K562 (cell line): ENCODE results near the gene CHST10. TPM values are rescaled to one million over a fixed set of nuclear protein-coding genes. Genes with fewer than 3 reads are reported as not detected.
A peak's percentile ranks its signal among the peaks of the same experiment; 100 is the strongest.

Source experiments
- CBX8 ChIP-seq: fragments of 200-600 bp; sonication (generic); IDR thresholded peaks from 2 replicates; pipeline ENCODE4 v1.6.1; 2012; ENCODE audit warnings: borderline replicate concordance, mixed run types, low read depth, mild to moderate bottlenecking, moderate library complexity, mixed read lengths, low read length, control low read depth, inconsistent platforms; ENCODE audit not compliant: poor library complexity, severe bottlenecking; ENCODE audit errors: extremely low read depth
- ETS2 ChIP-seq: IDR thresholded peaks from 2 replicates; pipeline ENCODE4 v1.6.1; 2016; ENCODE audit warnings: borderline replicate concordance, missing genetic modification characterization, mild to moderate bottlenecking, moderate library complexity, missing compliant biosample characterization; ENCODE audit not compliant: poor library complexity, severe bottlenecking
- POLR2G ChIP-seq: fragments of 200-400 bp; formaldehyde crosslinking; IDR thresholded peaks from 2 replicates; pipeline ENCODE4 v1.6.1; 2017; ENCODE audit warnings: low read depth, mild to moderate bottlenecking, antibody characterized with exemption, low read length, moderate library complexity
- PURB ChIP-seq: sonication (generic); formaldehyde crosslinking; IDR thresholded peaks from 2 replicates; pipeline ENCODE4 v1.9.0; 2021; ENCODE audit warnings: low read depth, mild to moderate bottlenecking, missing genetic modification reagents
- ZBTB1 ChIP-seq: sonication (generic); formaldehyde crosslinking; IDR thresholded peaks from 2 replicates; pipeline ENCODE4 v1.8.1; 2023; ENCODE audit warnings: missing genetic modification reagents, low read depth, mild to moderate bottlenecking, borderline replicate concordance
- polyA plus RNA-seq, 8 experiments: library from polyadenylated mRNA; depleted of rRNA in 4 of 8; stranded (reverse) in 5 of 8; unstranded in 3 of 8; fragments of >200 nt; fragmentation: Nextera tagmentation in 2 of 8; fragmentation: Illumina TruSeq in 1 of 8; extraction: Ambion mirVana in 2 of 8; extraction: Trizol in 1 of 8; gene quantifications; 2 replicates each; pipeline versions ENCODE4 v1.2.1 to v1.2.3, GENCODE V29; 2011 to 2014; ENCODE audit warnings: inconsistent platforms in 1 of 8, missing spikeins in 1 of 8
- total RNA-seq, 7 experiments: library from RNA; depleted of rRNA in 6 of 7; stranded (reverse); fragments of >200 nt in 6 of 7; fragmentation: Illumina TruSeq in 2 of 7; extraction: Trizol in 2 of 7; gene quantifications; 2 replicates each; pipeline versions ENCODE4 v1.2.1 to v1.2.3, GENCODE V29; 2011 to 2021; ENCODE audit warnings: low replicate concordance in 1 of 7
- TF ChIP-seq, protein P1 (sequence below), 2 experiments: fragments of 450-650 bp in 1 of 2; sonication (generic) in 1 of 2; formaldehyde crosslinking in 1 of 2; IDR thresholded peaks; 2 replicates each; pipeline versions ENCODE4 v1.7.1 to v1.9.0; 2016 to 2022; ENCODE audit warnings: inconsistent platforms in 1 of 2, mild to moderate bottlenecking in 1 of 2, missing genetic modification reagents in 1 of 2
- TF ChIP-seq, protein P2 (sequence below): fragments of 200-800 bp; sonication (Bioruptor generic); IDR thresholded peaks from 2 replicates; pipeline ENCODE4 v1.6.1; 2016; ENCODE audit warnings: missing genetic modification characterization, missing compliant biosample characterization

Gene CHST10
- total and polyA plus RNA-seq, 9 of the 15 experiments (the other 6 are each of a cell fraction or from before 2014, with no cell fraction given), result 1.3 to 30.9 (median 19.3) TPM

DNA sequence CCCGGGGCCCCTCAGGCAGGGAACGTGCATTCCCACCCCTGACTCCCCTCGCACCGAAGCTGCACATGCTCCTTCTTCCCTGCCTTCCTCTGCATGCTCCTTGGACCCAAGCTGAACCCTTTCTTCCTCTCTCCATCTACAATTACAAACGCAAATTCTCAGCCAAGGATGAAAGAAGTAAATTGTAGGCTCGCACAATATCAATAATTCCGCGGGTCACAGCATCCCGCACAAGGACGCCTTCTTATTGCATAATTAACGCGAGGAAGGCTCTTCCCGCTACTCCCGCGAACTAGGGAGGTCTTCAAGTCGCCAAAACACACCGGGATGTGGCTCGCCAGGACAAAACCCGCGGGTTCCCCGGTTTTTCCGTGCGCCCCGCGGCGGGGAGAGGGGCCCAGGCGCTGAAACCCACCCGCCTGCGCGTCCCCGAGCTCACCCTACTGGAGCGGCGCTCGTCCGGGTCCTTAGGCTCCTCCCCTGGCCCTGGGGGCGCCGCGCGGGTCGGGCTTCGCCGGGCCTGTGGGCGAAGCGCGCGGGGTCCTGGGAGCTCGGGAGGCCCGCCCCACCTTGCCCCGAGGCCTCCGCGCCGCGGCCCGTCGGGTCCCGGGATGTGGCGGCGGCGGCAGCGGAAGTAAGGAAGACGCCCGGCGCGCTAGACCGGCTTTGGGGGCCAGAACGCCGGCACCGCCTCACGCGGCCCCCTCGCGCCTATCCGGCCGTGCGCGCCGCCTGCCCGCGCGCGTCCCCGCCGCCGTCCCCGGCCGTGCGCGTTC is at the start of gene CHST10 (continued):
- TF ChIP-seq, protein P1, sequence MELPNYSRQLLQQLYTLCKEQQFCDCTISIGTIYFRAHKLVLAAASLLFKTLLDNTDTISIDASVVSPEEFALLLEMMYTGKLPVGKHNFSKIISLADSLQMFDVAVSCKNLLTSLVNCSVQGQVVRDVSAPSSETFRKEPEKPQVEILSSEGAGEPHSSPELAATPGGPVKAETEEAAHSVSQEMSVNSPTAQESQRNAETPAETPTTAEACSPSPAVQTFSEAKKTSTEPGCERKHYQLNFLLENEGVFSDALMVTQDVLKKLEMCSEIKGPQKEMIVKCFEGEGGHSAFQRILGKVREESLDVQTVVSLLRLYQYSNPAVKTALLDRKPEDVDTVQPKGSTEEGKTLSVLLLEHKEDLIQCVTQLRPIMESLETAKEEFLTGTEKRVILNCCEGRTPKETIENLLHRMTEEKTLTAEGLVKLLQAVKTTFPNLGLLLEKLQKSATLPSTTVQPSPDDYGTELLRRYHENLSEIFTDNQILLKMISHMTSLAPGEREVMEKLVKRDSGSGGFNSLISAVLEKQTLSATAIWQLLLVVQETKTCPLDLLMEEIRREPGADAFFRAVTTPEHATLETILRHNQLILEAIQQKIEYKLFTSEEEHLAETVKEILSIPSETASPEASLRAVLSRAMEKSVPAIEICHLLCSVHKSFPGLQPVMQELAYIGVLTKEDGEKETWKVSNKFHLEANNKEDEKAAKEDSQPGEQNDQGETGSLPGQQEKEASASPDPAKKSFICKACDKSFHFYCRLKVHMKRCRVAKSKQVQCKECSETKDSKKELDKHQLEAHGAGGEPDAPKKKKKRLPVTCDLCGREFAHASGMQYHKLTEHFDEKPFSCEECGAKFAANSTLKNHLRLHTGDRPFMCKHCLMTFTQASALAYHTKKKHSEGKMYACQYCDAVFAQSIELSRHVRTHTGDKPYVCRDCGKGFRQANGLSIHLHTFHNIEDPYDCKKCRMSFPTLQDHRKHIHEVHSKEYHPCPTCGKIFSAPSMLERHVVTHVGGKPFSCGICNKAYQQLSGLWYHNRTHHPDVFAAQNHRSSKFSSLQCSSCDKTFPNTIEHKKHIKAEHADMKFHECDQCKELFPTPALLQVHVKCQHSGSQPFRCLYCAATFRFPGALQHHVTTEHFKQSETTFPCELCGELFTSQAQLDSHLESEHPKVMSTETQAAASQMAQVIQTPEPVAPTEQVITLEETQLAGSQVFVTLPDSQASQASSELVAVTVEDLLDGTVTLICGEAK (IDR thresholded peaks at IDR 0.05), result 0 out of 2 replicates have a peak, but pooled peaks have one; percentile 37
- TF ChIP-seq, protein P1 (CRISPR knock-in tag; IDR thresholded peaks at IDR 0.05), result no peak
- TF ChIP-seq PURB (no peak), ZBTB1 (CRISPR knock-in tag) (0 out of 2 replicates have a peak, but pooled peaks have one; percentile 29), CBX8 (no peak), POLR2G (peak; percentile 93), ETS2 (tag) (no peak)
- TF ChIP-seq, protein P2, sequence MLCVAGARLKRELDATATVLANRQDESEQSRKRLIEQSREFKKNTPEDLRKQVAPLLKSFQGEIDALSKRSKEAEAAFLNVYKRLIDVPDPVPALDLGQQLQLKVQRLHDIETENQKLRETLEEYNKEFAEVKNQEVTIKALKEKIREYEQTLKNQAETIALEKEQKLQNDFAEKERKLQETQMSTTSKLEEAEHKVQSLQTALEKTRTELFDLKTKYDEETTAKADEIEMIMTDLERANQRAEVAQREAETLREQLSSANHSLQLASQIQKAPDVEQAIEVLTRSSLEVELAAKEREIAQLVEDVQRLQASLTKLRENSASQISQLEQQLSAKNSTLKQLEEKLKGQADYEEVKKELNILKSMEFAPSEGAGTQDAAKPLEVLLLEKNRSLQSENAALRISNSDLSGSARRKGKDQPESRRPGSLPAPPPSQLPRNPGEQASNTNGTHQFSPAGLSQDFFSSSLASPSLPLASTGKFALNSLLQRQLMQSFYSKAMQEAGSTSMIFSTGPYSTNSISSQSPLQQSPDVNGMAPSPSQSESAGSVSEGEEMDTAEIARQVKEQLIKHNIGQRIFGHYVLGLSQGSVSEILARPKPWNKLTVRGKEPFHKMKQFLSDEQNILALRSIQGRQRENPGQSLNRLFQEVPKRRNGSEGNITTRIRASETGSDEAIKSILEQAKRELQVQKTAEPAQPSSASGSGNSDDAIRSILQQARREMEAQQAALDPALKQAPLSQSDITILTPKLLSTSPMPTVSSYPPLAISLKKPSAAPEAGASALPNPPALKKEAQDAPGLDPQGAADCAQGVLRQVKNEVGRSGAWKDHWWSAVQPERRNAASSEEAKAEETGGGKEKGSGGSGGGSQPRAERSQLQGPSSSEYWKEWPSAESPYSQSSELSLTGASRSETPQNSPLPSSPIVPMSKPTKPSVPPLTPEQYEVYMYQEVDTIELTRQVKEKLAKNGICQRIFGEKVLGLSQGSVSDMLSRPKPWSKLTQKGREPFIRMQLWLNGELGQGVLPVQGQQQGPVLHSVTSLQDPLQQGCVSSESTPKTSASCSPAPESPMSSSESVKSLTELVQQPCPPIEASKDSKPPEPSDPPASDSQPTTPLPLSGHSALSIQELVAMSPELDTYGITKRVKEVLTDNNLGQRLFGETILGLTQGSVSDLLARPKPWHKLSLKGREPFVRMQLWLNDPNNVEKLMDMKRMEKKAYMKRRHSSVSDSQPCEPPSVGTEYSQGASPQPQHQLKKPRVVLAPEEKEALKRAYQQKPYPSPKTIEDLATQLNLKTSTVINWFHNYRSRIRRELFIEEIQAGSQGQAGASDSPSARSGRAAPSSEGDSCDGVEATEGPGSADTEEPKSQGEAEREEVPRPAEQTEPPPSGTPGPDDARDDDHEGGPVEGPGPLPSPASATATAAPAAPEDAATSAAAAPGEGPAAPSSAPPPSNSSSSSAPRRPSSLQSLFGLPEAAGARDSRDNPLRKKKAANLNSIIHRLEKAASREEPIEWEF (CRISPR knock-in tag), result no peak
